Calu3 (cell line): ENCODE data around the gene TENM4. TPM values are rescaled to one million over a fixed set of nuclear protein-coding genes. Genes with fewer than 3 reads are reported as not detected.

Experiments used
- BruUV-seq: library from RNA; stranded (reverse); fragments of 400-500 nt; replicated peaks from 2 replicates; lab custom pipeline; 2021; lab: Mats Ljungman, UMichigan
- CTCF ChIA-PET: fragments of 300-600 bp; sonication (Branson Sonifier 250); formaldehyde crosslinking; loops from one replicate; lab custom pipeline; 2022; ENCODE audit warnings: antibody characterized with exemption; lab: Charles Lee
- DNase-seq: peaks from one replicate; pipeline ENCODE4 v3.0.0; 2022
- H3K27ac Mint-ChIP-seq: one replicate; pipeline ENCODE4 v1.8.0; 2022; ENCODE audit warnings: mixed read lengths; ENCODE audit not compliant: unreplicated experiment
- H3K27me3 Mint-ChIP-seq: one replicate; pipeline ENCODE4 v1.8.0; 2022; ENCODE audit warnings: mixed read lengths; ENCODE audit not compliant: unreplicated experiment
- H3K36me3 Mint-ChIP-seq: one replicate; pipeline ENCODE4 v1.8.0; 2022; ENCODE audit warnings: mild to moderate bottlenecking, moderate library complexity, mixed read lengths; ENCODE audit not compliant: insufficient read depth, unreplicated experiment
- H3K4me1 Mint-ChIP-seq: one replicate; pipeline ENCODE4 v1.8.0; 2022; ENCODE audit warnings: mild to moderate bottlenecking, low read depth, mixed read lengths; ENCODE audit not compliant: unreplicated experiment
- H3K4me3 Mint-ChIP-seq: one replicate; pipeline ENCODE4 v1.8.0; 2022; ENCODE audit warnings: mild to moderate bottlenecking, low read depth, moderate library complexity, mixed read lengths; ENCODE audit not compliant: unreplicated experiment
- H3K9me3 Mint-ChIP-seq: one replicate; pipeline ENCODE4 v1.8.0; 2022; ENCODE audit warnings: low read depth, mixed read lengths; ENCODE audit not compliant: unreplicated experiment
- intact Hi-C: fragments of 100-400 bp; cut with micrococcal nuclease; formaldehyde crosslinking; loops from one replicate; pipeline ENCODE4 v1.10.0; 2022; ENCODE audit not compliant: unreplicated experiment
- total RNA-seq: library from RNA; stranded (reverse); gene quantifications from 2 replicates; pipeline ENCODE4 v1.2.3, GENCODE V29; 2022
- TF ChIP-seq, protein P1 (sequence below): fragments of 200-600 bp; IDR thresholded peaks from one replicate; pipeline ENCODE4 v1.8.0; 2022; ENCODE audit warnings: antibody characterized with exemption; ENCODE audit not compliant: unreplicated experiment

The TENM4 gene
- total RNA-seq, 1 experiment from 2014 or later: not detected

GRCh38 chr11:79333355-79333754 is 107.5 kb downstream of the TENM4 start:
- H3K27me3 Mint-ChIP-seq: peaks cover 41% of the 10 kb centered on the region
- no peaks in the 10 kb centered on the region for H3K4me1 Mint-ChIP-seq
- H3K4me3 Mint-ChIP-seq: no peak overlapping the region
- TF ChIP-seq, protein P1, sequence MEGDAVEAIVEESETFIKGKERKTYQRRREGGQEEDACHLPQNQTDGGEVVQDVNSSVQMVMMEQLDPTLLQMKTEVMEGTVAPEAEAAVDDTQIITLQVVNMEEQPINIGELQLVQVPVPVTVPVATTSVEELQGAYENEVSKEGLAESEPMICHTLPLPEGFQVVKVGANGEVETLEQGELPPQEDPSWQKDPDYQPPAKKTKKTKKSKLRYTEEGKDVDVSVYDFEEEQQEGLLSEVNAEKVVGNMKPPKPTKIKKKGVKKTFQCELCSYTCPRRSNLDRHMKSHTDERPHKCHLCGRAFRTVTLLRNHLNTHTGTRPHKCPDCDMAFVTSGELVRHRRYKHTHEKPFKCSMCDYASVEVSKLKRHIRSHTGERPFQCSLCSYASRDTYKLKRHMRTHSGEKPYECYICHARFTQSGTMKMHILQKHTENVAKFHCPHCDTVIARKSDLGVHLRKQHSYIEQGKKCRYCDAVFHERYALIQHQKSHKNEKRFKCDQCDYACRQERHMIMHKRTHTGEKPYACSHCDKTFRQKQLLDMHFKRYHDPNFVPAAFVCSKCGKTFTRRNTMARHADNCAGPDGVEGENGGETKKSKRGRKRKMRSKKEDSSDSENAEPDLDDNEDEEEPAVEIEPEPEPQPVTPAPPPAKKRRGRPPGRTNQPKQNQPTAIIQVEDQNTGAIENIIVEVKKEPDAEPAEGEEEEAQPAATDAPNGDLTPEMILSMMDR: no peak
- DNase-seq: no peak
- BruUV-seq: no TSS peak
- intact Hi-C loops: no loop called here
- no peaks in the 10 kb centered on the region for H3K36me3 Mint-ChIP-seq
- CTCF ChIA-PET: no interaction called here
- H3K9me3 Mint-ChIP-seq: no peaks in the 10 kb centered on the region
- no peak overlapping the region for H3K27ac Mint-ChIP-seq

DNA sequence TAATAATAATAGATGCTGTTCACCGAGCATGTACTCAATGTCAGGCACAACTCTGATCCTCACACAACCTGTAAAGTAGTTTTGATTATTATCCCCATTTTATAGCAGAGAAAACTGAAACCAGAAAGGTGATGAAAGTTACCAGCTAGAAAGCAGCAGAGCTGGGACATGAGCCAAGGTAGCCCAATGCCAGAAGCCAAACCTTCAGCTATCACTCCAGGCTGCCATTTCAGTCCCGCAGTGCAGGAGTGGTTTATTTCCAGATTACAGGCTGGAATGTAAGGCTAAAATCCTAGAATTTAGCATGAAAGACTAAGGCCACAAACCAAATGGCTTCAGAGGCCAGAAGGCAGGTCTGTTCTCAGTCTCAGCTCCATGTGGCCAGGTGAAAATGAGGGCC is 108.8 kb downstream of the TENM4 start:
- Mint-ChIP-seq H3K36me3 (no peaks in the 10 kb centered on the region), H3K9me3 (no peaks in the 10 kb centered on the region), H3K27ac (no peak overlapping the region), H3K4me3 (no peak overlapping the region), H3K4me1 (no peaks in the 10 kb centered on the region), H3K27me3 (peaks cover 41% of the 10 kb centered on the region)
- TF ChIP-seq, protein P1: no peak
- BruUV-seq: no TSS peak
- DNase-seq: no peak
- CTCF ChIA-PET: no interaction called here
- intact Hi-C loops: no loop called here

- H3K27me3 Mint-ChIP-seq: peaks cover 41% of the 10 kb centered on the region
- H3K27ac Mint-ChIP-seq: no peak overlapping the region
- H3K4me3 Mint-ChIP-seq: no peak overlapping the region
- no peaks in the 10 kb centered on the region for H3K36me3 Mint-ChIP-seq
- CTCF ChIA-PET: no interaction called here
- H3K9me3 Mint-ChIP-seq: no peaks in the 10 kb centered on the region
- intact Hi-C loops: no loop called here
- TF ChIP-seq, protein P1: no peak
- no TSS peak for BruUV-seq
- H3K4me1 Mint-ChIP-seq: no peaks in the 10 kb centered on the region
- no peak for DNase-seq
Observed at GRCh38 chr11:79331203-79331901, 109.5 kb downstream of the TENM4 start.

DNA sequence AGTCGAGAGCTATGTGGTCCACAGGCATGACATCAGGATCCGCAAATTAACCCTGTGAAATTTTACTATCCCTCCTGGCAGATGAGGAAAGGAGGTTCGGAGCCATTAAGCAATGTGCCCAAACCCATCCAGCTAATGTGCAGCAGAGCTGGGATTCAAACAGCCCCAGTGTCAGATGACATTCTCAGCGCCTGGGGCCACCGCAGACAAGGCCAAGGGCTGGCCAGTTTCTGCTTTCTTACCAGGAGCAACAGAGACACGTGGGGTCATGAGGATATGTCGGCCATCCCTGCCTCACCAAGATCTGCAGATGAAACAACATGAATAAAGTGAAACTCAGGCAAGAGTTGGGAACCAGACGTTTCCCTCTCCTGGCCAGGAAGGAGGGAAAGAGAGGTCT is 110.2 kb downstream of the TENM4 start:
- no peaks in the 10 kb centered on the region for H3K4me1 Mint-ChIP-seq
- CTCF ChIA-PET: no interaction called here
- H3K4me3 Mint-ChIP-seq: no peak overlapping the region
- peaks cover 41% of the 10 kb centered on the region for H3K27me3 Mint-ChIP-seq
- no peak overlapping the region for H3K27ac Mint-ChIP-seq
- DNase-seq: no peak
- TF ChIP-seq, protein P1: no peak
- no peaks in the 10 kb centered on the region for H3K36me3 Mint-ChIP-seq
- H3K9me3 Mint-ChIP-seq: no peaks in the 10 kb centered on the region
- intact Hi-C loops: no loop called here
- BruUV-seq: no TSS peak
